ENCODE measurements around the gene PLXNA2.

DNA sequence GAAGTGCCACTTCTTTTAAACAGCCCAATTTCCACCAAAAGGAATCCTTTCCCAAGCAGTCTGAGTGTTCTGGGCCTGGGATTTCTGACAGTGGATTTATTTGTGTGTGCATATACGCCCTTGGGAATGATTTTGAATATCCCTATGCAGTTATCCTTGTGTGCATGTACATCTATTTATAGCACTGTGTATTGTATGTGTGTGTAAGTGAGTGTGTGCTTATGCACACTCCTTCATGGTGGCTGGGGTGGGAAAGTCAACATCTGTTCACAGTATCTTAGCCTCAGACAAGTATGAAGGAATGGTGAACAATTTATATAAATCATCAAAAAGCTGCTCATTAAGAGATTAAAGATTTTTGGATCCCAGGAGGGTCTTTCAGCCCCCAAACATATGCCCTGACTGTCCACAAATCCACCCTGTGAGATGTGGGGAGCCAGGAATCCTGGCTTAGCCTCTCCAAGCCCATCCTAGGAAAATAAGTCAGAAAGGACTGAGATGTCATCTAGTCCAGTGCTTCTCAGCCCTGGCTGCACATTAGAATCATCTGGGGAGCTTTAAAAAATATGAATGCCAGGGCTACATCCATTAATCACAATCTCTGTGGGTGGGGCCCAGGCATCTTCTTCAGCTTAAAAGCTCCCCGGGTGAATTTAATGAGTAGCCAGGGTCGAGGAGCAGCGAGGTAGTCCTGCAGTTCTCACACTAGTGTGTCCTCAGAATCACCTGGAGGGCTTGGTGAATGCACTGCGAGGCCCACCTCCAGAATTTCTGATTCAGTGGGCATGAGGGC lies 101.4 kb downstream of the PLXNA2 start:
- TF ChIP-seq, protein P1, sequence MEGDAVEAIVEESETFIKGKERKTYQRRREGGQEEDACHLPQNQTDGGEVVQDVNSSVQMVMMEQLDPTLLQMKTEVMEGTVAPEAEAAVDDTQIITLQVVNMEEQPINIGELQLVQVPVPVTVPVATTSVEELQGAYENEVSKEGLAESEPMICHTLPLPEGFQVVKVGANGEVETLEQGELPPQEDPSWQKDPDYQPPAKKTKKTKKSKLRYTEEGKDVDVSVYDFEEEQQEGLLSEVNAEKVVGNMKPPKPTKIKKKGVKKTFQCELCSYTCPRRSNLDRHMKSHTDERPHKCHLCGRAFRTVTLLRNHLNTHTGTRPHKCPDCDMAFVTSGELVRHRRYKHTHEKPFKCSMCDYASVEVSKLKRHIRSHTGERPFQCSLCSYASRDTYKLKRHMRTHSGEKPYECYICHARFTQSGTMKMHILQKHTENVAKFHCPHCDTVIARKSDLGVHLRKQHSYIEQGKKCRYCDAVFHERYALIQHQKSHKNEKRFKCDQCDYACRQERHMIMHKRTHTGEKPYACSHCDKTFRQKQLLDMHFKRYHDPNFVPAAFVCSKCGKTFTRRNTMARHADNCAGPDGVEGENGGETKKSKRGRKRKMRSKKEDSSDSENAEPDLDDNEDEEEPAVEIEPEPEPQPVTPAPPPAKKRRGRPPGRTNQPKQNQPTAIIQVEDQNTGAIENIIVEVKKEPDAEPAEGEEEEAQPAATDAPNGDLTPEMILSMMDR (conservative IDR thresholded peaks at IDR 0.05) = no peak
- TF ChIP-seq EZH2 (IDR thresholded peaks at IDR 0.05; ENCODE audit: low read depth) = no peak

Measured in PC-9 (cell line).